ENCODE measurements around the gene SYNDIG1. TPM values are rescaled to one million over a fixed set of nuclear protein-coding genes. Genes with fewer than 3 reads are reported as not detected.

SYNDIG1 gene
- total RNA-seq, 1 experiment from 2014 or later, result 10.2 TPM

- DNase-seq (ENCODE audit: low read depth), result peak; percentile 68
Measured at GRCh38 chr20:24630486-24631172, 161.2 kb downstream of the SYNDIG1 start.

GRCh38 chr20:24631173-24631505 is 161.7 kb downstream of the SYNDIG1 start:
- no peak for DNase-seq (ENCODE audit: low read depth)

- no peak for DNase-seq (ENCODE audit: low read depth)
Measured at GRCh38 chr20:24632581-24632980, 163.2 kb downstream of the SYNDIG1 start.

- DNase-seq (ENCODE audit: low read depth), result peak; percentile 98
Measured at GRCh38 chr20:24633026-24633425, 163.6 kb downstream of the SYNDIG1 start.

GRCh38 chr20:24633521-24633920 is 164.1 kb downstream of the SYNDIG1 start:
- DNase-seq (ENCODE audit: low read depth), result peak; percentile 55

- peak; percentile 98 for DNase-seq (ENCODE audit: low read depth)
Measured at GRCh38 chr20:24634855-24635254, 165.4 kb downstream of the SYNDIG1 start.

GRCh38 chr20:24636626-24637025 is 167.2 kb downstream of the SYNDIG1 start:
- DNase-seq (ENCODE audit: low read depth), result no peak

GRCh38 chr20:24637087-24637486 is 167.7 kb downstream of the SYNDIG1 start:
- no peak for DNase-seq (ENCODE audit: low read depth)

- DNase-seq (ENCODE audit: low read depth), result no peak
Measured at GRCh38 chr20:24637941-24638340, 168.5 kb downstream of the SYNDIG1 start.

GRCh38 chr20:24638591-24639548 is 169.4 kb downstream of the SYNDIG1 start:
- DNase-seq (ENCODE audit: low read depth), result no peak

GRCh38 chr20:24640276-24640675 is 170.8 kb downstream of the SYNDIG1 start:
- no peak for DNase-seq (ENCODE audit: low read depth)

GRCh38 chr20:24640686-24641085 is 171.3 kb downstream of the SYNDIG1 start:
- DNase-seq (ENCODE audit: low read depth), result no peak

GRCh38 chr20:24643731-24644626 is 174.6 kb downstream of the SYNDIG1 start:
- no peak for DNase-seq (ENCODE audit: low read depth)

- no peak for DNase-seq (ENCODE audit: low read depth)
Measured at GRCh38 chr20:24646321-24646720, 176.9 kb downstream of the SYNDIG1 start.

GRCh38 chr20:24647713-24648112 is 178.3 kb downstream of the SYNDIG1 start:
- no peak for DNase-seq (ENCODE audit: low read depth)

GRCh38 chr20:24648481-24648880 is 179.1 kb downstream of the SYNDIG1 start:
- peak; percentile 76 for DNase-seq (ENCODE audit: low read depth)

- DNase-seq (ENCODE audit: low read depth), result no peak
Measured at GRCh38 chr20:24648919-24649318, 179.5 kb downstream of the SYNDIG1 start.

GRCh38 chr20:24649787-24650490 is 180.5 kb downstream of the SYNDIG1 start:
- peak; percentile 90 for DNase-seq (ENCODE audit: low read depth)

GRCh38 chr20:24651171-24651975 is 181.9 kb downstream of the SYNDIG1 start:
- DNase-seq (ENCODE audit: low read depth), result peak; percentile 98

- DNase-seq (ENCODE audit: low read depth), result peak; percentile 70
Measured at GRCh38 chr20:24651976-24652345, 182.5 kb downstream of the SYNDIG1 start.

Measured in RPMI7951 (cell line).